CD4-positive, alpha-beta T cell (primary cell): ENCODE data around the gene GJA9. TPM values are rescaled to one million over a fixed set of nuclear protein-coding genes. Genes with fewer than 3 reads are reported as not detected.
"Not testable (repeated sequence)": the region's sequence is repeated elsewhere in the genome, so short reads cannot be mapped to it uniquely, and the experiment has no call there.

ENCODE experiments used
- ATAC-seq: fragments of 200-7000 bp; cut with Tn5 transposase; one replicate; pipeline ENCODE4 v1.10.0; 2022; ENCODE audit warnings: mild to moderate bottlenecking; ENCODE audit not compliant: poor library complexity
- CTCF ChIA-PET: fragments of 350-600 bp; sonication (Branson Sonifier 250); formaldehyde crosslinking; loops from one replicate; lab custom pipeline; 2021; ENCODE audit warnings: antibody characterized with exemption, inconsistent platforms; lab: Charles Lee
- POLR2A ChIA-PET: fragments of 350-600 bp; sonication (Branson Sonifier 250); formaldehyde crosslinking; loops from one replicate; lab custom pipeline; 2021; ENCODE audit warnings: antibody characterized with exemption, inconsistent platforms; lab: Charles Lee
- DNase-seq, 14 experiments: peaks; one replicate each; pipeline ENCODE4 v3.0.0-alpha.2; 2013 to 2020; ENCODE audit warnings: mixed read lengths in 2 of 14
- H3K27ac ChIP-seq, 2 donors: one replicate each; pipeline versions ENCODE4 v1.5.1 to v1.7.0; 2013; ENCODE audit warnings: low read length in 2 of 2, low read depth in 1 of 2, mild to moderate bottlenecking in 1 of 2
- H3K27me3 ChIP-seq, 2 experiments: 1 replicate in 1 of 2; 2 replicates in 1 of 2; pipeline versions ENCODE4 v1.6.1 to v1.7.0; 2013; ENCODE audit warnings: low read length in 2 of 2, control low read depth in 1 of 2, mild to moderate bottlenecking in 1 of 2, moderate library complexity in 1 of 2; ENCODE audit not compliant: insufficient read depth in 2 of 2, control insufficient read depth in 1 of 2
- H3K36me3 ChIP-seq: one replicate; pipeline ENCODE4 v1.6.1; 2013; ENCODE audit warnings: low read length, control low read depth; ENCODE audit not compliant: insufficient read depth
- H3K4me1 ChIP-seq: one replicate; pipeline ENCODE4 v1.6.1; 2013; ENCODE audit warnings: low read length, control low read depth; ENCODE audit not compliant: insufficient read depth
- H3K4me3 ChIP-seq: one replicate; pipeline ENCODE4 v1.5.1; 2013; ENCODE audit warnings: mild to moderate bottlenecking, low read length, moderate library complexity
- H3K9me3 ChIP-seq, 2 experiments: 1 replicate in 1 of 2; 2 replicates in 1 of 2; pipeline versions ENCODE4 v1.6.1 to v1.7.0; 2013; ENCODE audit warnings: low read length in 2 of 2, mild to moderate bottlenecking in 2 of 2, control low read depth in 1 of 2, moderate library complexity in 1 of 2; ENCODE audit not compliant: control insufficient read depth in 1 of 2, insufficient read depth in 1 of 2
- H3K27ac Mint-ChIP-seq: one replicate; pipeline ENCODE4 v1.8.0; 2020; ENCODE audit warnings: mixed read lengths
- H3K27me3 Mint-ChIP-seq: one replicate; pipeline ENCODE4 v1.8.0; 2021; ENCODE audit warnings: mixed read lengths
- H3K36me3 Mint-ChIP-seq: one replicate; pipeline ENCODE4 v1.8.0; 2021; ENCODE audit warnings: low read depth, mixed read lengths
- H3K4me1 Mint-ChIP-seq: one replicate; pipeline ENCODE4 v1.8.0; 2021; ENCODE audit warnings: low read depth, mixed read lengths
- H3K4me3 Mint-ChIP-seq: one replicate; pipeline ENCODE4 v1.8.0; 2020; ENCODE audit warnings: mild to moderate bottlenecking, mixed read lengths
- H3K9me3 Mint-ChIP-seq: one replicate; pipeline ENCODE4 v1.8.0; 2020; ENCODE audit warnings: mixed read lengths
- CTCF ChIP-seq: fragments of 200-600 bp; IDR thresholded peaks from one replicate; pipeline ENCODE4 v1.8.0; 2022; ENCODE audit warnings: antibody characterized with exemption, mild to moderate bottlenecking
- intact Hi-C, 2 experiments: fragments of 100-400 bp; cut with DNase I in 1 of 2; cut with micrococcal nuclease in 1 of 2; formaldehyde crosslinking; loops; one replicate each; pipeline versions ENCODE4 v1.15.1 to v1.9.0; 2023 to 2025; cut with DNase I, micrococcal nuclease
- total RNA-seq, 174 experiments: library from RNA in 2 of 174; stranded (reverse) in 2 of 174; gene quantifications; one replicate each; pipeline ENCODE4 v1.2.3 and lab custom pipeline; 2021 to 2026

The GJA9 gene
- total RNA-seq, 2 experiments from 2014 or later: not detected

- Mint-ChIP-seq H3K27me3 (no peaks in the 10 kb centered on the region), H3K36me3 (peaks cover 68% of the 10 kb centered on the region), H3K27ac (no peak overlapping the region), H3K9me3 (no peaks in the 10 kb centered on the region), H3K4me1 (peaks cover 37% of the 10 kb centered on the region), H3K4me3 (no peak overlapping the region)
- ChIA-PET CTCF (no interaction called here), POLR2A (no interaction called here)
- DNase-seq (no peak), ATAC-seq (no peak)
- Histone ChIP-seq H3K9me3 (no peaks in the 10 kb centered on the region), H3K4me1 (peaks cover 5% of the 10 kb centered on the region), H3K36me3 (peaks cover 47% of the 10 kb centered on the region), H3K4me3 (no peak overlapping the region), H3K27ac (no peak overlapping the region), H3K27me3 (no peaks in the 10 kb centered on the region)
- no peak for TF ChIP-seq CTCF
- intact Hi-C loops: no loop called here
Measured at GRCh38 chr1:38852780-38853179, 28.6 kb downstream of the GJA9 start.

GRCh38 chr1:38848071-38848470, 33.3 kb downstream of the GJA9 start:
- Mint-ChIP-seq H3K36me3 (peaks cover 81% of the 10 kb centered on the region), H3K4me3 (no peak overlapping the region), H3K27me3 (no peaks in the 10 kb centered on the region), H3K4me1 (peaks cover 24% of the 10 kb centered on the region), H3K27ac (no peak overlapping the region), H3K9me3 (no peaks in the 10 kb centered on the region)
- intact Hi-C loops: loop anchor here in 1 of 2 experiments (10.0 kb wide), 1 partner anchor 963 kb away; no protein-coding TSS in a partner anchor
- H3K9me3 ChIP-seq: no peaks in the 10 kb centered on the region
- no peaks in the 10 kb centered on the region for H3K27me3 ChIP-seq
- CTCF ChIA-PET: no interaction called here
- H3K36me3 ChIP-seq: peaks cover 66% of the 10 kb centered on the region
- DNase-seq: no peak
- POLR2A ChIA-PET: no interaction called here
- no peaks in the 10 kb centered on the region for H3K4me1 ChIP-seq
- no peak for ATAC-seq
- H3K27ac ChIP-seq: no peak overlapping the region
- H3K4me3 ChIP-seq: no peak overlapping the region
- no peak for TF ChIP-seq CTCF

GRCh38 chr1:38846210-38846609, 35.2 kb downstream of the GJA9 start:
- H3K36me3 ChIP-seq: peaks cover 70% of the 10 kb centered on the region
- POLR2A ChIA-PET: no interaction called here

GRCh38 chr1:38845088-38845487, 36.3 kb downstream of the GJA9 start:
- H3K9me3 ChIP-seq, H3K4me3 Mint-ChIP-seq, H3K27ac ChIP-seq, H3K4me3 ChIP-seq, H3K27me3 ChIP-seq, POLR2A ChIA-PET, H3K4me1 ChIP-seq, H3K9me3 Mint-ChIP-seq, H3K27me3 Mint-ChIP-seq, DNase-seq, ATAC-seq: not testable (repeated sequence)
- Mint-ChIP-seq H3K36me3 (peaks cover 71% of the 10 kb centered on the region), H3K27ac (peak overlapping the region; percentile 9), H3K4me1 (peaks cover 23% of the 10 kb centered on the region)
- intact Hi-C loops: loop anchor here in 1 of 2 experiments (10.0 kb wide), 1 partner anchor 960 kb away; no protein-coding TSS in a partner anchor
- H3K36me3 ChIP-seq: peaks cover 71% of the 10 kb centered on the region
- CTCF ChIA-PET: interaction anchor here (1.5 kb wide), 1 partner anchor 8 kb away, joined by 3 read pairs; no protein-coding TSS in a partner anchor

More at GRCh38 chr1:38846210-38846609, 35.2 kb downstream of the GJA9 start:
- CTCF ChIA-PET: interaction anchor here (1.1 to 1.5 kb wide), 2 partner anchors 9 to 246 kb away, joined by 3 read pairs; no protein-coding TSS in a partner anchor
- Mint-ChIP-seq H3K4me1 (peaks cover 23% of the 10 kb centered on the region), H3K4me3 (no peak overlapping the region), H3K36me3 (peaks cover 72% of the 10 kb centered on the region), H3K27ac (no peak overlapping the region), H3K9me3 (no peaks in the 10 kb centered on the region), H3K27me3 (no peaks in the 10 kb centered on the region)
- intact Hi-C loops: loop anchor here in 1 of 2 experiments (10.0 kb wide), 1 partner anchor 961 kb away; no protein-coding TSS in a partner anchor
- ATAC-seq: no peak
- no peak overlapping the region for H3K4me3 ChIP-seq
- no peak overlapping the region for H3K27ac ChIP-seq
- no peak for TF ChIP-seq CTCF
- H3K4me1 ChIP-seq: no peaks in the 10 kb centered on the region
- H3K27me3 ChIP-seq: no peaks in the 10 kb centered on the region
- DNase-seq: no peak
- H3K9me3 ChIP-seq: no peaks in the 10 kb centered on the region
